GM06990 (cell line): ENCODE measurements around the gene GNE.

Source experiments
- DNase-seq: peaks from one replicate; pipeline ENCODE4 v3.0.0-alpha.2; 2011; ENCODE audit not compliant: insufficient read length; ENCODE audit errors: extremely low read depth
- H3K27me3 ChIP-seq: replicated peaks from 2 replicates; pipeline ENCODE4 v1.6.0; 2011; ENCODE audit warnings: low read length; ENCODE audit not compliant: control insufficient read depth, insufficient read depth
- H3K36me3 ChIP-seq: 2 replicates; pipeline ENCODE4 v1.5.1; 2011; ENCODE audit warnings: low read length; ENCODE audit not compliant: control insufficient read depth, insufficient read depth
- H3K4me3 ChIP-seq: replicated peaks from 2 replicates; pipeline ENCODE4 v1.5.1; 2011; ENCODE audit warnings: low read depth, mild to moderate bottlenecking, control low read depth, low read length
- CTCF ChIP-seq: IDR thresholded peaks from 2 replicates; pipeline ENCODE4 v1.5.1; 2011; ENCODE audit warnings: low read length, control low read depth, mild to moderate bottlenecking, inconsistent platforms; ENCODE audit not compliant: insufficient read depth, poor library complexity, severe bottlenecking

Gene GNE

GRCh38 chr9:36174731-36175130 is 83.5 kb downstream of the GNE start:
- TF ChIP-seq CTCF = no peak
- no peaks in the 10 kb centered on the region for H3K36me3 ChIP-seq
- DNase-seq = no peak
- peaks cover 2% of the 10 kb centered on the region for H3K27me3 ChIP-seq
- no peak overlapping the region for H3K4me3 ChIP-seq

DNA sequence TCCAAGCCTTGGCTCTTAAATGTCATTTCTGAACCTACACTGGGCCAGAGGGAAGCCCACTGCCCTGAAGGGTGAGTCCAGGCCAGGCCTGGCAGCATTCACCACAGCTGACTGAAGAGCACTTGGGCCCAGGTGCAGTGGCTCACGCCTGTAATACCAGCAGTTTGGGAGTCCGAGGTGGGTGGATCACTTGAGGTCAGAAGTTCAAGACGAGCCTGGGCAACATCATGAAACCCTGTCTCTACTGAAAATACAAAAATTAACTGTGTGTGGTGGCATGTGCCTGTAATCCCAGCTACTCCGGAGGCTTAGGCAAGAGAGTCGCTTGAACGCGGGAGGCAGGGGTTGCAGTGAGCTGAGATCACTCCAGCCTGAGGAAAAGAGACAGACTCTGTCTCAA is 84.0 kb downstream of the GNE start:
- Histone ChIP-seq H3K36me3 (no peaks in the 10 kb centered on the region), H3K4me3 (no peak overlapping the region), H3K27me3 (peaks cover 2% of the 10 kb centered on the region)
- no peak for TF ChIP-seq CTCF
- no peak for DNase-seq

- no peak for DNase-seq
- peaks cover 2% of the 10 kb centered on the region for H3K27me3 ChIP-seq
- TF ChIP-seq CTCF = no peak
- H3K4me3 ChIP-seq = no peak overlapping the region
- H3K36me3 ChIP-seq = no peaks in the 10 kb centered on the region
Measured at GRCh38 chr9:36173861-36174260, 84.4 kb downstream of the GNE start.

- DNase-seq = no peak
- no peaks in the 10 kb centered on the region for H3K36me3 ChIP-seq
- H3K27me3 ChIP-seq = peaks cover 2% of the 10 kb centered on the region
- no peak for TF ChIP-seq CTCF
- no peak overlapping the region for H3K4me3 ChIP-seq
Measured at GRCh38 chr9:36170531-36170930, 87.7 kb downstream of the GNE start.

- H3K27me3 ChIP-seq = peaks cover under 1% of the 10 kb centered on the region; the same call in 1 of the 2 replicates
- no peak for DNase-seq
- H3K36me3 ChIP-seq = no peaks in the 10 kb centered on the region
- TF ChIP-seq CTCF = no peak
- no peak overlapping the region for H3K4me3 ChIP-seq
Measured at GRCh38 chr9:36169708-36170107, 88.5 kb downstream of the GNE start.

GRCh38 chr9:36169166-36169565 is 89.1 kb downstream of the GNE start, which contains the start of gene CCIN:
CCIN (plus strand) TSS chr9:36169388; CDS start chr9:36169503, 115 bp downstream.
- DNase-seq = no peak
- H3K36me3 ChIP-seq = no peaks in the 10 kb centered on the region
- TF ChIP-seq CTCF = no peak
- no peaks in the 10 kb centered on the region; the same call in 1 of the 2 replicates for H3K27me3 ChIP-seq
- H3K4me3 ChIP-seq = no peak within 1 kb of the TSS
